Body of pancreas (tissue), 4 donors: Measurements from ENCODE around the gene CD82.

Experiments used
- CTCF ChIP-seq, 7 experiments: fragments of 450-650 bp in 4 of 7; fragments of 200-600 bp in 3 of 7; sonication (generic) in 3 of 7; IDR thresholded peaks; one replicate each; pipeline ENCODE4 v1.5.1; 2016 to 2019; ENCODE audit warnings: antibody characterized with exemption in 7 of 7
- POLR2A ChIP-seq, 3 donors: fragments of 450-650 bp; IDR thresholded peaks; one replicate each; pipeline ENCODE4 v1.6.1; 2016; ENCODE audit warnings: antibody characterized with exemption in 3 of 3, mild to moderate bottlenecking in 2 of 3

GRCh38 chr11:44582641-44583352 lies 17.3 kb downstream of the CD82 start:
- no peak for TF ChIP-seq CTCF (IDR thresholded peaks at IDR 0.05)
- TF ChIP-seq POLR2A (IDR thresholded peaks at IDR 0.05), result no peak
